Measurements from ENCODE around the gene KIF1B.

GRCh38 chr1:10188133-10188650 lies 22.2 kb upstream of the KIF1B start:
- TF ChIP-seq, protein P1, sequence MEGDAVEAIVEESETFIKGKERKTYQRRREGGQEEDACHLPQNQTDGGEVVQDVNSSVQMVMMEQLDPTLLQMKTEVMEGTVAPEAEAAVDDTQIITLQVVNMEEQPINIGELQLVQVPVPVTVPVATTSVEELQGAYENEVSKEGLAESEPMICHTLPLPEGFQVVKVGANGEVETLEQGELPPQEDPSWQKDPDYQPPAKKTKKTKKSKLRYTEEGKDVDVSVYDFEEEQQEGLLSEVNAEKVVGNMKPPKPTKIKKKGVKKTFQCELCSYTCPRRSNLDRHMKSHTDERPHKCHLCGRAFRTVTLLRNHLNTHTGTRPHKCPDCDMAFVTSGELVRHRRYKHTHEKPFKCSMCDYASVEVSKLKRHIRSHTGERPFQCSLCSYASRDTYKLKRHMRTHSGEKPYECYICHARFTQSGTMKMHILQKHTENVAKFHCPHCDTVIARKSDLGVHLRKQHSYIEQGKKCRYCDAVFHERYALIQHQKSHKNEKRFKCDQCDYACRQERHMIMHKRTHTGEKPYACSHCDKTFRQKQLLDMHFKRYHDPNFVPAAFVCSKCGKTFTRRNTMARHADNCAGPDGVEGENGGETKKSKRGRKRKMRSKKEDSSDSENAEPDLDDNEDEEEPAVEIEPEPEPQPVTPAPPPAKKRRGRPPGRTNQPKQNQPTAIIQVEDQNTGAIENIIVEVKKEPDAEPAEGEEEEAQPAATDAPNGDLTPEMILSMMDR (IDR thresholded peaks at IDR 0.05): no peak
- TF ChIP-seq, protein P2, sequence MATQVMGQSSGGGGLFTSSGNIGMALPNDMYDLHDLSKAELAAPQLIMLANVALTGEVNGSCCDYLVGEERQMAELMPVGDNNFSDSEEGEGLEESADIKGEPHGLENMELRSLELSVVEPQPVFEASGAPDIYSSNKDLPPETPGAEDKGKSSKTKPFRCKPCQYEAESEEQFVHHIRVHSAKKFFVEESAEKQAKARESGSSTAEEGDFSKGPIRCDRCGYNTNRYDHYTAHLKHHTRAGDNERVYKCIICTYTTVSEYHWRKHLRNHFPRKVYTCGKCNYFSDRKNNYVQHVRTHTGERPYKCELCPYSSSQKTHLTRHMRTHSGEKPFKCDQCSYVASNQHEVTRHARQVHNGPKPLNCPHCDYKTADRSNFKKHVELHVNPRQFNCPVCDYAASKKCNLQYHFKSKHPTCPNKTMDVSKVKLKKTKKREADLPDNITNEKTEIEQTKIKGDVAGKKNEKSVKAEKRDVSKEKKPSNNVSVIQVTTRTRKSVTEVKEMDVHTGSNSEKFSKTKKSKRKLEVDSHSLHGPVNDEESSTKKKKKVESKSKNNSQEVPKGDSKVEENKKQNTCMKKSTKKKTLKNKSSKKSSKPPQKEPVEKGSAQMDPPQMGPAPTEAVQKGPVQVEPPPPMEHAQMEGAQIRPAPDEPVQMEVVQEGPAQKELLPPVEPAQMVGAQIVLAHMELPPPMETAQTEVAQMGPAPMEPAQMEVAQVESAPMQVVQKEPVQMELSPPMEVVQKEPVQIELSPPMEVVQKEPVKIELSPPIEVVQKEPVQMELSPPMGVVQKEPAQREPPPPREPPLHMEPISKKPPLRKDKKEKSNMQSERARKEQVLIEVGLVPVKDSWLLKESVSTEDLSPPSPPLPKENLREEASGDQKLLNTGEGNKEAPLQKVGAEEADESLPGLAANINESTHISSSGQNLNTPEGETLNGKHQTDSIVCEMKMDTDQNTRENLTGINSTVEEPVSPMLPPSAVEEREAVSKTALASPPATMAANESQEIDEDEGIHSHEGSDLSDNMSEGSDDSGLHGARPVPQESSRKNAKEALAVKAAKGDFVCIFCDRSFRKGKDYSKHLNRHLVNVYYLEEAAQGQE (IDR thresholded peaks at IDR 0.05; ENCODE audit: insufficient read depth in 1 of 2, low read depth in 2 of 2, low read length in 1 of 2): no peak
- TF ChIP-seq POLR2AphosphoS5 (IDR thresholded peaks at IDR 0.05; ENCODE audit: low read depth, low read length) (no peak), TCF7L2 (IDR thresholded peaks at IDR 0.05; ENCODE audit: low read depth, low read length) (no peak), SIN3A (IDR thresholded peaks at IDR 0.05; ENCODE audit: borderline replicate concordance, insufficient read depth, low read depth, low read length) (no peak)

All from Panc1 (cell line).